ENCODE results near the gene TMEM87B.

- no peak for TF ChIP-seq CTCF (IDR thresholded peaks at IDR 0.05)
- no peak for TF ChIP-seq POLR2AphosphoS5 (IDR thresholded peaks at IDR 0.05)
- no peak for TF ChIP-seq EP300 (IDR thresholded peaks at IDR 0.05)
- TF ChIP-seq POLR2A (IDR thresholded peaks at IDR 0.05) = no peak
Observed at GRCh38 chr2:112153501-112153900, 98.4 kb downstream of the TMEM87B start.

All from suprapubic skin (tissue), 4 donors.